Effector CD8-positive, alpha-beta T cell (primary cell): ENCODE data around the gene EFNA1.

Source experiments
- DNase-seq: peaks from one replicate; lab custom pipeline; 2025; lab: John Stamatoyannopoulos, UW

The EFNA1 gene

GRCh38 chr1:155124503-155125463 lies 2.9 kb upstream of the EFNA1 start:
- DNase-seq, result no peak

GRCh38 chr1:155125511-155125945 lies 2.1 kb upstream of the EFNA1 start:
- DNase-seq, result no peak

GRCh38 chr1:155125946-155126555 lies 1.6 kb upstream of the EFNA1 start:
- DNase-seq, result no peak

- no peak for DNase-seq
Observed at GRCh38 chr1:155126556-155127104, 1.0 kb upstream of the EFNA1 start.

GRCh38 chr1:155127967-155128754 lies 485 bp downstream of the EFNA1 start:
- no peak for DNase-seq

- no peak for DNase-seq
Observed at GRCh38 chr1:155128755-155129473, 1.2 kb downstream of the EFNA1 start.

DNA sequence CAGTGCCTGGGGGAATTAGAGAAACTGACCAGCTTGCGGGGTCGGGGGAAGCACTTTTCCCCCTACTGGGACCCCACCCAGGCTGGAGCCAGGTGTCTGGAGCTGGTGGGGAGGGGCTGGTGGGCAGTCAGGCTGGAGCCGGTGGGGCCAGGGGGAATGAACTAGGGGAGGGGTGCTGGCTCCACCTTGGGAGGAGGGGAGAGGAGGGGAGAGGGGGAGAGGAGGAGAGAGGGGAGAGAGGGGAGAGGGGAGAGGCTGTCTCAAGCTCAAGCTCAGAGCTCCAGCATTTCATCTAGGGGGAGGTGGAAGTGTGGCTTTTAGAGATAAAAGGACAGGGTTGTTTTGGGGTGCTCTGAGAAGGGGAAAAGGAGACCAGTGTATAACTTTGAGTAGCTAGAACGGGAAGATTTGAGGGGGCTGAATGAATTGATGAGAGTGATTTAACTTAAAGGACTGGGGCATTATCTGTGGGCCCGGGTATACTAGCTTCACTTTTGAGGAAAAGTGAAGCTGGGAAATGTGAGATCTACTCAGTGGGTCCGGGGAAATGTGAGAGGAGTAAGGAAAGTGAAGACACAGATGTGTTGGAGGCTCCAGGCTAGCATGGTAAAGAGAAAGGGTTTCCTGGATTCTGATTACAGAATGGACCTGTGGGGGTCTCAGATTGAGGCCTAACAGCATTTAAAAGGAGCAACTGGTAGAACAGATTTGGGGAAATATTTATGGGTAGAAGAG lies 2.8 kb downstream of the EFNA1 start:
- no peak for DNase-seq

DNA sequence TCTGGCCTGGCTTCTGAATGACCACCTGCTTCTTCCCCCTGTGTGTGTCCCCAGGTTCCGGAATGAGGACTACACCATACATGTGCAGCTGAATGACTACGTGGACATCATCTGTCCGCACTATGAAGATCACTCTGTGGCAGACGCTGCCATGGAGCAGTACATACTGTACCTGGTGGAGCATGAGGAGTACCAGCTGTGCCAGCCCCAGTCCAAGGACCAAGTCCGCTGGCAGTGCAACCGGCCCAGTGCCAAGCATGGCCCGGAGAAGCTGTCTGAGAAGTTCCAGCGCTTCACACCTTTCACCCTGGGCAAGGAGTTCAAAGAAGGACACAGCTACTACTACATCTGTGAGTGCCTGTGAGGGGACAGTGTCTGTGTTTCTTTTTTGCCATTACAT lies 3.6 kb downstream of the EFNA1 start:
- no peak for DNase-seq

- no peak for DNase-seq
Observed at GRCh38 chr1:155131856-155132255, 4.2 kb downstream of the EFNA1 start.

- DNase-seq, result no peak
Observed at GRCh38 chr1:155133799-155134281, 6.2 kb downstream of the EFNA1 start.

DNA sequence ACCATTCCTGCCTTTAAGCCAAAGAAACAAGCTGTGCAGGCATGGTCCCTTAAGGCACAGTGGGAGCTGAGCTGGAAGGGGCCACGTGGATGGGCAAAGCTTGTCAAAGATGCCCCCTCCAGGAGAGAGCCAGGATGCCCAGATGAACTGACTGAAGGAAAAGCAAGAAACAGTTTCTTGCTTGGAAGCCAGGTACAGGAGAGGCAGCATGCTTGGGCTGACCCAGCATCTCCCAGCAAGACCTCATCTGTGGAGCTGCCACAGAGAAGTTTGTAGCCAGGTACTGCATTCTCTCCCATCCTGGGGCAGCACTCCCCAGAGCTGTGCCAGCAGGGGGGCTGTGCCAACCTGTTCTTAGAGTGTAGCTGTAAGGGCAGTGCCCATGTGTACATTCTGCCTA lies 6.6 kb downstream of the EFNA1 start:
- no peak for DNase-seq

DNA sequence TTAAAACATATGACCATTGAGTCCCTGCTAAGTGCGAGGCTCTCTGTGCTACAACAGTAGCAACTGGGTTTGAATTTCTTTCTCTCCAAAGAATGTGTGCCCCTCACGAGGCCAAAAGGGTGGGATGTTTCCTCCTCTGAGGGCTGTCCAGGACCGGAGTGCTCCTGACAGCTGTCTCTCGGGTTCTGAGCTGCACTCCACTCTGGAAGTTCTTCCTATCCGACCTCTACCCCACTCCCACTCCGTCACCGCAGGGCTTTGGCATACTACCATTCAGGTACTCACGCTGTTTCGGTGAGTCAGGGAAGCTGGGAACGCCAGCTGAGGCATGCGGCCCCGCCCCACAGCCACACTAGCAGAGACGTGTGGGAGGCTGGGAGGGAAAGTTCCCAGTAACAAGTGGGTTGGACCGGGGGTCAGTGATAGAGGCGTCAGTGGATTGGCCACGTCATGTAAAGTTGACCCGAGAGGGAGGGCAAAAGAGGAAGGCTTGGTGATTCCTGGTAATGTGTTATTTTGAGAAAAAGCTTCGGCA lies 7.3 kb downstream of the EFNA1 start:
- no peak for DNase-seq

DNA sequence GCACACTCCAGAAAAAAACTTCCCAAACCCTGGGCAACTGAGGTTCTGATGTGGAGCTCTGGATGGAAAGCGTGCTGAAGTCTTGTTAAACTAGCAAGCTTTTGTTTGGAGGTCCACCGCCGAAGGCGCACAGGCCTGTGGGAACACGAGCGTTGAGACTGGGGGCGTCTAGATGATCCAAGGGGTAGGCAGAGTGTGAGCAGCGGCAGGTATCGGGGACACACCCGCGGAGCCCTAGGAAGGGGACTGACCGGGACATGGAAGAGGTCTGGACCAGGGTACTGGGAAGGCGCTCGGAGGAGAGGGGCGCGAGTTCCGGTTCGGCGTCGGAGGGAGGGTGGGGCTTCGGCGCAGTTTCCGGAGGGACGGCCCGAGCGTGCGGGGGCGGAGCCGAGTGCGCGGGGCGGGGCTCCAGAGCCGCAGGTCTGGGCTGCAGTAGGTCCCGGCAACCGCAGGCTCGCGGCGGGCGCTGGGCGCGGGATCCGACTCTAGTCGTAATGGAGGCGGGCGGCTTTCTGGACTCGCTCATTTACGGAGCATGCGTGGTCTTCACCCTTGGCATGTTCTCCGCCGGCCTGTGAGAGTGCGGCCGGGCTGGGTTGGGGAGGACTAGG lies 7.8 kb downstream of the EFNA1 start, which contains the start of gene SLC50A1:
Gene SLC50A1, plus strand, starts transcription at position 438 of the 614 bp plus-strand sequence. Its CDS starts 60 bp downstream, at position 498.
- peak; percentile 86 for DNase-seq

DNA sequence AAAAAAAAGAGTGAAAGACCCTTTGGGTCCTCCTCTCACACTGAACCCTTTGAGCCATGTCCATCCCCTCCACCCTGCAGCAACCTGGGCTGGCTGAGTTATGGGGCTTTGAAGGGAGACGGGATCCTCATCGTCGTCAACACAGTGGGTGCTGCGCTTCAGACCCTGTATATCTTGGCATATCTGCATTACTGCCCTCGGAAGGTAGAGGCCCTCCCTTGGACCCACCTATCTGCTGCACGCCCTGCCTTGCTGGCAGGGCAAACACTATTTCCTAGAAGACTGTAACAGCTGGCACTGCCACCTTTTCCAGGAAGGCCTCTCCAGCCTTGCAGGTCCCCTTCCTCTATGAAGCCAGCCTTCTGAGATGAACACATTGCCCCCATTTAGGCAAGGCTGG lies 9.1 kb downstream of the EFNA1 start:
- DNase-seq, result no peak

DNA sequence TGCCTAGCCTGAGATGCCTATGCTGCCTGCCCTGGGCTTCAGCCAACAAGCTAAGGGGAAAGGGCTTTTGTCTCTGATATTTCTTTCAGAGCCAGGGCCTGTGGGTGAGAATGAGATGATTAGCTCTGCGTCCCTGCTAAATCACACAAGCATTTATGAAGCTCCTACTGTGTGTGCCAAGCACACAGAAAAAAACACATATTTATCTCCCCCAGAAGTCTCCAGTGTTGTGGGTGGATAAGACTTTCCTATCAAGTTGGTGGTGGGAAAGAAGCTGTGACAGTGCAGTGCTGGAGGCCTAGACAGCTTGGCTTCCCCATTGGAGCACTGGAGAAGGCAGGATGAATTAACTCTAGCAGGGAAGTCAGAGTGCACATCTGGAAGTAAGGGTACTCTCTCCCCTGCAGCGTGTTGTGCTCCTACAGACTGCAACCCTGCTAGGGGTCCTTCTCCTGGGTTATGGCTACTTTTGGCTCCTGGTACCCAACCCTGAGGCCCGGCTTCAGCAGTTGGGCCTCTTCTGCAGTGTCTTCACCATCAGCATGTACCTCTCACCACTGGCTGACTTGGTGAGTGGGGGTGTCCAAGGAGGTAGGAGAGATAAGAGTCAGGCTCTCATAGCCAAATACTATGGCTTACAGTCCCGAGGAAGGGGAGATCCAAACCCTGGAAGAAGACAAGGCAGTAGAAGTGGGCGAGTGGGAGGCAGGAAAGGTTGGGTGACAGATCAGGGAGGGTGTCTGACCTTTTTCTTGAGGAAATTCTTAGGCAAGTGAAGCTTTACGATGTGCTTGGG lies 9.7 kb downstream of the EFNA1 start:
- DNase-seq, result no peak

DNA sequence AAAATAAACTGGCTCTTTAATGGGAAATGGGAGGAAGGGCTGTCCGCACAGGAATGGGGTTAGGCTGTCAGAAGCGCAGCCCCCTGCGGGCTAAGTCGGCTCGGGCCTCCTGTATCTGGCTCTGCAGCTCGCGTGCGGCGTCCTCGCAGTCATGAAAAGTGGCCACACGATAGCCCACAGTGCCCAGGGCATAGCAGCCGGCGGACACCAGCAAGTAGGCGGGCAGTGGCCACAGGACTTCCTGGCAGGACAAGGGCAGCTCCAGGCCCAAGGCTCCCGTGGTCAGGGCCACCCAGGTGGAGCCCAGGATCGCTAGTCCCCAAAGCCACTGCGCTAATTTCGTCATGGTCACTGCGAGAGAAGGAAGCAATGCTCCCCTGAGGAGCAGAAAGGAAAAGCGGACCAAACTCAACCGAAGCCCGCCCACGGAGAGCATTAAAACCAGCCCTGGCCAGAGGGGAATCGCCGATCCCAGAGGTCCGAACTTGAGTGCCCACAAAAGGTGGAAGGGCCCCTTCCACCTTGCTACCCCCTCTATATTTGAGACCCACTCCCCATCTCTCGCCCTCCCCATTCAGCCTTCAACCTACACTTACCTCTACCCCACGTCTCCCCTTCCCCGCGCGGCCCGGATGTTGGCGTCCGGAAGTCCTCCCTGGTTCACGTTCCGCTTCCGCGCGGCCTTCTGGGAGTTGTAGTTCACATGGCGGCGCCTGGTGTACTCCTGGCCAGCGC lies 12.4 kb downstream of the EFNA1 start, which contains the start of gene DPM3:
Gene DPM3, minus strand, starts transcription at position 637 of the 735 bp plus-strand sequence. Its CDS starts 291 bp downstream, at position 346.
- peak; percentile 80 for DNase-seq

- DNase-seq, result no peak
Observed at GRCh38 chr1:155140630-155140953, 12.9 kb downstream of the EFNA1 start.

- DNase-seq, result no peak
Observed at GRCh38 chr1:155141749-155142148, 14.1 kb downstream of the EFNA1 start.
